Trophoblast cell (in vitro differentiated cells and primary cell): ENCODE measurements around the gene RHOU.

ENCODE experiments used
- DNase-seq, 2 donors: peaks; one replicate each; pipeline ENCODE4 v3.0.0-alpha.2; 2016
- H2AFZ ChIP-seq: 2 replicates; pipeline ENCODE4 v1.6.1; 2013; ENCODE audit warnings: low read length, moderate library complexity, mild to moderate bottlenecking; ENCODE audit not compliant: insufficient read depth, poor library complexity
- H2AK5ac ChIP-seq: 2 replicates; pipeline ENCODE4 v1.6.1; 2013; ENCODE audit warnings: mild to moderate bottlenecking, low read length
- H2BK120ac ChIP-seq: 2 replicates; pipeline ENCODE4 v1.6.1; 2013; ENCODE audit warnings: low read length, mild to moderate bottlenecking, moderate library complexity; ENCODE audit not compliant: insufficient read depth, poor library complexity
- H2BK12ac ChIP-seq: 2 replicates; pipeline ENCODE4 v1.6.1; 2013; ENCODE audit warnings: mild to moderate bottlenecking, low read length, moderate library complexity
- H2BK5ac ChIP-seq: 2 replicates; pipeline ENCODE4 v1.6.1; 2013; ENCODE audit warnings: low read length, low read depth, moderate library complexity, mild to moderate bottlenecking; ENCODE audit not compliant: poor library complexity
- H3K14ac ChIP-seq: 2 replicates; pipeline ENCODE4 v1.6.1; 2013; ENCODE audit warnings: mild to moderate bottlenecking, low read length
- H3K18ac ChIP-seq: 2 replicates; pipeline ENCODE4 v1.6.1; 2013; ENCODE audit warnings: mild to moderate bottlenecking, low read length
- H3K23ac ChIP-seq: 2 replicates; pipeline ENCODE4 v1.6.1; 2013; ENCODE audit warnings: low read length
- H3K27ac ChIP-seq: 2 replicates; pipeline ENCODE4 v1.5.1; 2013; ENCODE audit warnings: low read depth, mild to moderate bottlenecking, inconsistent platforms, low read length, moderate library complexity
- H3K27me3 ChIP-seq: 2 replicates; pipeline ENCODE4 v1.6.1; 2013; ENCODE audit warnings: inconsistent platforms, mild to moderate bottlenecking, low read length, moderate library complexity; ENCODE audit not compliant: insufficient read depth
- H3K36me3 ChIP-seq, 2 experiments: 1 replicate in 1 of 2; 2 replicates in 1 of 2; pipeline ENCODE4 v1.6.1; 2013; ENCODE audit warnings: low read length in 2 of 2, mild to moderate bottlenecking in 2 of 2, moderate library complexity in 1 of 2; ENCODE audit not compliant: insufficient read depth in 2 of 2, control insufficient read depth in 1 of 2
- H3K4ac ChIP-seq: 2 replicates; pipeline ENCODE4 v1.6.1; 2013; ENCODE audit warnings: low read depth, mild to moderate bottlenecking, low read length, moderate library complexity
- H3K4me1 ChIP-seq, 2 experiments: 1 replicate in 1 of 2; 2 replicates in 1 of 2; pipeline ENCODE4 v1.6.1; 2013; ENCODE audit warnings: low read length in 2 of 2, mild to moderate bottlenecking in 2 of 2, moderate library complexity in 1 of 2; ENCODE audit not compliant: insufficient read depth in 2 of 2, control insufficient read depth in 1 of 2
- H3K4me2 ChIP-seq: 2 replicates; pipeline ENCODE4 v1.6.1; 2013; ENCODE audit warnings: inconsistent platforms, mild to moderate bottlenecking, low read length, moderate library complexity
- H3K4me3 ChIP-seq: 2 replicates; pipeline ENCODE4 v1.5.1; 2013; ENCODE audit warnings: mild to moderate bottlenecking, low read depth, low read length, inconsistent platforms
- H3K79me1 ChIP-seq: one replicate; pipeline ENCODE4 v1.6.1; 2013; ENCODE audit warnings: low read length
- H3K79me2 ChIP-seq: 2 replicates; pipeline ENCODE4 v1.6.1; 2013; ENCODE audit warnings: low read length, mild to moderate bottlenecking; ENCODE audit not compliant: control insufficient read depth, insufficient read depth, poor library complexity
- H3K9ac ChIP-seq: 2 replicates; pipeline ENCODE4 v1.6.1; 2013; ENCODE audit warnings: mild to moderate bottlenecking, low read length
- H3K9me3 ChIP-seq: 2 replicates; pipeline ENCODE4 v1.6.1; 2013; ENCODE audit warnings: low read depth, mild to moderate bottlenecking, control low read depth, inconsistent platforms, low read length; ENCODE audit not compliant: insufficient read depth
- H4K12ac ChIP-seq: 2 replicates; pipeline ENCODE4 v1.6.1; 2013; ENCODE audit warnings: low read depth, mild to moderate bottlenecking, low read length, moderate library complexity
- H4K8ac ChIP-seq: 2 replicates; pipeline ENCODE4 v1.6.1; 2013; ENCODE audit warnings: low read depth, mild to moderate bottlenecking, low read length, moderate library complexity
- H4K91ac ChIP-seq: one replicate; pipeline ENCODE4 v1.6.1; 2013; ENCODE audit warnings: low read depth, mild to moderate bottlenecking, low read length, moderate library complexity
- WGBS: extraction: QIAGEN DNeasy Blood & Tissue Kit; methylation state at CpG from one replicate; pipeline ENCODE4 v1.1.7; 2013; ENCODE audit warnings: missing lambda C conversion rate; ENCODE audit not compliant: insufficient read length, insufficient coverage; ENCODE audit errors: extremely low coverage; 5-methylcytosine and 5-hydroxymethylcytosine counted together

RHOU gene

GRCh38 chr1:228778961-228779360 is 43.7 kb downstream of the RHOU start:
- H3K36me3 ChIP-seq: no peaks in the 10 kb centered on the region
- DNase-seq: peak; percentile 82 to 89
- H2BK12ac ChIP-seq: no peak overlapping the region

GRCh38 chr1:228781161-228781808 is 46.0 kb downstream of the RHOU start:
- Histone ChIP-seq H3K36me3 (no peaks in the 10 kb centered on the region), H3K9me3 (peaks cover 8% of the 10 kb centered on the region), H2AFZ (no peak overlapping the region), H2BK12ac (no peak overlapping the region), H2BK120ac (no peak overlapping the region), H2AK5ac (no peak overlapping the region), H3K27me3 (no peaks in the 10 kb centered on the region), H4K12ac (no peak overlapping the region), H3K9ac (no peak overlapping the region), H3K4ac (no peak overlapping the region), H4K8ac (no peak overlapping the region), H3K79me2 (no peaks in the 10 kb centered on the region), H3K4me3 (no peak overlapping the region), H3K14ac (no peak overlapping the region), H3K27ac (no peak overlapping the region), H3K18ac (no peak overlapping the region), H3K4me1 (peaks cover 7 to 8% of the 10 kb centered on the region in 2 experiments), H2BK5ac (no peak overlapping the region), H3K4me2 (no peak overlapping the region), H3K79me1 (peaks cover 2% of the 10 kb centered on the region), H4K91ac (no peak overlapping the region), H3K23ac (no peak overlapping the region)
- no CpG with 5 or more reads among the region's 8 CpGs for WGBS
- peak; percentile 85 to 87 for DNase-seq

More at GRCh38 chr1:228778961-228779360, 43.7 kb downstream of the RHOU start:
- H2BK5ac ChIP-seq: no peak overlapping the region
- H3K27me3 ChIP-seq: no peaks in the 10 kb centered on the region
- H2BK120ac ChIP-seq: no peak overlapping the region
- no peak overlapping the region for H3K18ac ChIP-seq
- H2AK5ac ChIP-seq: no peak overlapping the region
- no peak overlapping the region for H4K12ac ChIP-seq
- H3K4ac ChIP-seq: no peak overlapping the region
- H4K91ac ChIP-seq: no peak overlapping the region
- H3K4me3 ChIP-seq: no peak overlapping the region
- H3K79me1 ChIP-seq: peaks cover 2% of the 10 kb centered on the region
- no peak overlapping the region for H4K8ac ChIP-seq
- no peak overlapping the region for H3K27ac ChIP-seq
- H3K4me1 ChIP-seq: peaks cover 3 to 11% of the 10 kb centered on the region in 2 experiments
- H3K79me2 ChIP-seq: no peaks in the 10 kb centered on the region
- no peak overlapping the region for H3K9ac ChIP-seq
- H2AFZ ChIP-seq: no peak overlapping the region
- peaks cover 8% of the 10 kb centered on the region for H3K9me3 ChIP-seq
- H3K23ac ChIP-seq: no peak overlapping the region
- H3K4me2 ChIP-seq: no peak overlapping the region
- no peak overlapping the region for H3K14ac ChIP-seq

- no peak overlapping the region for H2BK120ac ChIP-seq
- no peak overlapping the region for H3K9ac ChIP-seq
- H3K14ac ChIP-seq: no peak overlapping the region
- no peak overlapping the region for H2BK12ac ChIP-seq
- H3K4me2 ChIP-seq: no peak overlapping the region
- 100% methylated on average over 1 of the region's 10 CpGs for whole genome bisulfite sequencing
- peaks cover 2% of the 10 kb centered on the region for H3K79me1 ChIP-seq
- H3K4me1 ChIP-seq: peaks cover 7 to 8% of the 10 kb centered on the region in 2 experiments
- H2AFZ ChIP-seq: no peak overlapping the region
- peak overlapping the region; percentile 51 for H3K4me3 ChIP-seq
- no peak overlapping the region for H2AK5ac ChIP-seq
- no peak overlapping the region for H4K8ac ChIP-seq
- no peaks in the 10 kb centered on the region for H3K27me3 ChIP-seq
- H3K4ac ChIP-seq: no peak overlapping the region
- H2BK5ac ChIP-seq: no peak overlapping the region
- DNase-seq: no peak
- H3K23ac ChIP-seq: peak overlapping the region; percentile 93
- H4K12ac ChIP-seq: no peak overlapping the region
- no peak overlapping the region for H3K18ac ChIP-seq
- no peak overlapping the region for H4K91ac ChIP-seq
- H3K9me3 ChIP-seq: peaks cover 8% of the 10 kb centered on the region
- no peaks in the 10 kb centered on the region for H3K36me3 ChIP-seq
- H3K27ac ChIP-seq: no peak overlapping the region
- no peaks in the 10 kb centered on the region for H3K79me2 ChIP-seq
These were observed 46.8 kb downstream of the RHOU start for GRCh38 chr1:228781809-228782661.

GRCh38 chr1:228782662-228783417 is 47.6 kb downstream of the RHOU start:
- Histone ChIP-seq H4K91ac (peak overlapping the region; percentile 36), H3K9ac (no peak overlapping the region), H3K27me3 (no peaks in the 10 kb centered on the region), H3K23ac (peak overlapping the region; percentile 77), H2BK12ac (no peak overlapping the region), H3K18ac (no peak overlapping the region), H3K4me2 (no peak overlapping the region), H3K9me3 (peaks cover 8% of the 10 kb centered on the region), H2BK120ac (no peak overlapping the region), H4K12ac (no peak overlapping the region), H2BK5ac (no peak overlapping the region), H3K4me3 (no peak overlapping the region), H2AK5ac (no peak overlapping the region), H4K8ac (no peak overlapping the region), H3K14ac (no peak overlapping the region), H3K4ac (no peak overlapping the region), H3K27ac (no peak overlapping the region), H3K79me1 (peaks cover 2% of the 10 kb centered on the region), H2AFZ (no peak overlapping the region), H3K4me1 (peaks cover 7 to 8% of the 10 kb centered on the region in 2 experiments), H3K79me2 (no peaks in the 10 kb centered on the region), H3K36me3 (no peaks in the 10 kb centered on the region)
- 100% methylated on average over 1 of the region's 5 CpGs for WGBS
- peak; percentile 56 to 78 for DNase-seq
